Pancreas (tissue), 10 donors: ENCODE data around the gene NOS1AP. TPM values are rescaled to one million over a fixed set of nuclear protein-coding genes. Genes with fewer than 3 reads are reported as not detected.

Source experiments
- ATAC-seq, 4 donors: fragments of 200-7000 bp; cut with Tn5 transposase; one replicate each; pipeline versions ENCODE4 v1.8.0 to v1.9.1; 2020; ENCODE audit warnings: mild to moderate bottlenecking in 4 of 4, moderate library complexity in 4 of 4
- DNase-seq, 6 donors: peaks; one replicate each; pipeline ENCODE4 v3.0.0-alpha.2; 2020
- FAIRE-seq: peaks from 2 replicates; lab custom pipeline; 2012; peaks lifted over from hg19 to GRCh38; lab: Jason Lieb, UNC
- H3K27ac ChIP-seq, 4 donors: fragments of 200-600 bp; sonication (generic); 1 replicate in 3 of 4; 2 replicates in 1 of 4; pipeline versions ENCODE4 v1.5.0 to v1.8.0; 2020
- H3K27me3 ChIP-seq, 4 donors: fragments of 200-600 bp; one replicate each; pipeline ENCODE4 v1.8.0; 2021
- H3K36me3 ChIP-seq, 3 donors: fragments of 200-600 bp; sonication (generic) in 1 of 3; one replicate each; pipeline versions ENCODE4 v1.5.0 to v1.8.0; 2020 to 2021
- H3K4me1 ChIP-seq, 3 donors: fragments of 200-600 bp; one replicate each; pipeline ENCODE4 v1.8.0; 2021
- H3K4me3 ChIP-seq, 4 donors: fragments of 200-600 bp; sonication (generic) in 2 of 4; one replicate each; pipeline versions ENCODE4 v1.5.0 to v1.8.0; 2020 to 2021
- H3K9me3 ChIP-seq, 4 donors: fragments of 200-600 bp; one replicate each; pipeline ENCODE4 v1.8.0; 2021
- WGBS, 2 donors: extraction: QIAGEN DNeasy Blood & Tissue Kit; methylation state at CpG; one replicate each; pipeline ENCODE4 v1.1.7; 2013; 5-methylcytosine and 5-hydroxymethylcytosine counted together
- intact Hi-C, 3 donors: fragments of 100-400 bp; cut with DNase I; formaldehyde crosslinking; loops; one replicate each; pipeline versions ENCODE4 v1.11.1 to v1.14.2; 2022
- polyA plus RNA-seq, 2 donors: library from polyadenylated mRNA; stranded (reverse); fragments of 200-250 nt; gene quantifications; one replicate each; pipeline ENCODE4 v1.2.3, GENCODE V29; 2013
- total RNA-seq, 6 donors: library from RNA; stranded (reverse); fragmentation: NEBNext Ultra II Directional in 4 of 6; extraction: Animal tissue kit (Norgen Biotek cat#: 25700) in 4 of 6; gene quantifications; one replicate each; pipeline versions ENCODE4 v1.2.1 to v1.2.4, GENCODE V29; 2021 to 2023
- TF ChIP-seq, protein P1 (sequence below), 4 donors: fragments of 200-600 bp; sonication (generic) in 3 of 4; IDR thresholded peaks; one replicate each; pipeline versions ENCODE4 v1.5.0 to v1.8.0; 2021; ENCODE audit warnings: antibody characterized with exemption in 4 of 4
- donor health status: healthy with polysubstance abuse.
- donor health status: DM: no; HTN: no; CAD: no; lungs with moderate emphysema.
- donor health status: DM: no; HTN: no; CAD: no.
- donor health status: control.
- donor health status: control.
- donor health status: Bipolar disorder and iron deficiency.
- donor health status: DM: yes; HTN: yes; CAD: no.
- donor health status: DM: no; HTN: no; CAD: no.
- donor health status: DM: no; HTN: no; CAD: no.
- donor health status: DM: yes; HTN: yes; CAD: no.

Gene NOS1AP
- total and polyA plus RNA-seq, 8 donors, result 0.40 to 2.8 (median 1.7) TPM

DNA sequence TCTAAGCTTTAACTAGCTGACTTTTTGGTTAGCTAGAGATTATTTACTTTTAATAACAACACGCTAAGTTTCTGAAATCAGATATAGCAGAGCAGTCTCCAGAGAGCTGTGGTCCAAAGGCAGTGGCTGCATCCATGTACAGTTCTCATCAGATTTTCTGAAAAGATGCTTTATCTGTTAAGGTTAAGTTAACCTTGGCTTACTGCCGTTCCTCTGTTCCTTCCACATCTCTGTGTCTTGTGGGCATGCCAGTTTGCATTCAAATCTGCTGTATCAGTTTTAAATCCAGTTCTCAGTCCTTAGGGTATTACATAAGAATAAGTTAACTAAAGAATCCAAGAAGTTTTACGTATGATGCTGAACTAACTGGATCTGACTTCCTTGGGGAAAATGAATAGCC is 260.3 kb downstream of the NOS1AP start:
- no peaks in the 10 kb centered on the region for H3K36me3 ChIP-seq
- H3K4me1 ChIP-seq, result no peaks in the 10 kb centered on the region
- DNase-seq (no peak), ATAC-seq (no peak), FAIRE-seq (no peak)
- intact Hi-C loops, result no loop called here
- no peak overlapping the region for H3K27ac ChIP-seq
- H3K27me3 ChIP-seq, result no peaks in the 10 kb centered on the region
- no peaks in the 10 kb centered on the region for H3K9me3 ChIP-seq
- TF ChIP-seq, protein P1, sequence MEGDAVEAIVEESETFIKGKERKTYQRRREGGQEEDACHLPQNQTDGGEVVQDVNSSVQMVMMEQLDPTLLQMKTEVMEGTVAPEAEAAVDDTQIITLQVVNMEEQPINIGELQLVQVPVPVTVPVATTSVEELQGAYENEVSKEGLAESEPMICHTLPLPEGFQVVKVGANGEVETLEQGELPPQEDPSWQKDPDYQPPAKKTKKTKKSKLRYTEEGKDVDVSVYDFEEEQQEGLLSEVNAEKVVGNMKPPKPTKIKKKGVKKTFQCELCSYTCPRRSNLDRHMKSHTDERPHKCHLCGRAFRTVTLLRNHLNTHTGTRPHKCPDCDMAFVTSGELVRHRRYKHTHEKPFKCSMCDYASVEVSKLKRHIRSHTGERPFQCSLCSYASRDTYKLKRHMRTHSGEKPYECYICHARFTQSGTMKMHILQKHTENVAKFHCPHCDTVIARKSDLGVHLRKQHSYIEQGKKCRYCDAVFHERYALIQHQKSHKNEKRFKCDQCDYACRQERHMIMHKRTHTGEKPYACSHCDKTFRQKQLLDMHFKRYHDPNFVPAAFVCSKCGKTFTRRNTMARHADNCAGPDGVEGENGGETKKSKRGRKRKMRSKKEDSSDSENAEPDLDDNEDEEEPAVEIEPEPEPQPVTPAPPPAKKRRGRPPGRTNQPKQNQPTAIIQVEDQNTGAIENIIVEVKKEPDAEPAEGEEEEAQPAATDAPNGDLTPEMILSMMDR (IDR thresholded peaks at IDR 0.05), result no peak
- 59 to 61% methylated on average over 3 of the region's 3 CpGs for WGBS, 2 donors
- no peak overlapping the region for H3K4me3 ChIP-seq

DNA sequence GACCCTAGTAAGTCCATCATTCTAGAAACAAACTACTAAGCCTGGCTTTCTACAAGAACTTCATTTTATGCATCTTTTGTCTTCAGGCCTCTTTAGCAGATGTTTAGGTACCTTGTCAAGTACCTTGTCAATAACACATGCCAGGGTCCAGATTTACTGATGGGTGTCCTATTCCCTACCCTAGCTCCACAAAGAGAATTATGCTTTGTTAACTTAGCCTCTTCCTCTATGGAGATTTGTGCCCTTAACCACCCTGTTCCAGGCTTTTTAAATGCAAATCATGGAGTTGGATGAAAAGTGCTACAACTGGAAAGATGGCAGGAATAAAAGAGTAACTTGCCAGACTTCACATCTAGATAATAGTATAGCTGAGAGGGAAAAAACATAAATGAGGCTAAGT is 264.5 kb downstream of the NOS1AP start:
- Histone ChIP-seq H3K27me3 (no peaks in the 10 kb centered on the region), H3K27ac (no peak overlapping the region), H3K4me1 (no peaks in the 10 kb centered on the region), H3K9me3 (no peaks in the 10 kb centered on the region), H3K4me3 (no peak overlapping the region), H3K36me3 (no peaks in the 10 kb centered on the region)
- intact Hi-C loops, result no loop called here
- DNase-seq, result no peak
- FAIRE-seq, result no peak
- ATAC-seq, result no peak
- TF ChIP-seq, protein P1 (IDR thresholded peaks at IDR 0.05), result no peak

DNA sequence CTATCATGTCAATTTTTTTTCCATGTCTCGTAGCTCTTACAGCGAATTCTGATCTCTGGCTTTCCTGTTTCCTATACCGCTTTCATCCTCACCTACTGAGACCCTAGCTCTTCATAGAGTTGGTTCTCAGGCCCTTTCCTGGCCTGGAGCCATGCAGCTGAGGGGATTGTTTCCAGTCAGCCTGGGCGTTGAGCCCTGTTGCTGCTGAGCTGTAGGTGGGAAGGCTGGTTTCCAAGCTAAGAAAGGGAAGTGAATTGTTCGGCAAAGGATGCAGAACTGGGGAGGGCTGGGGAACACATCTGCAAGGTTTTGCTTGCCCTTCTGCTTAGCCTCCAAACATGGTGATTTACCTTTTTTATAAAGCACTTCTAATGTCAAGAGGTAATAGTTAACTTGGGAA is 265.6 kb downstream of the NOS1AP start:
- FAIRE-seq (no peak), DNase-seq (no peak), ATAC-seq (no peak)
- TF ChIP-seq, protein P1 (IDR thresholded peaks at IDR 0.05), result no peak
- Histone ChIP-seq H3K27me3 (no peaks in the 10 kb centered on the region), H3K27ac (no peak overlapping the region), H3K4me3 (no peak overlapping the region), H3K36me3 (no peaks in the 10 kb centered on the region), H3K4me1 (no peaks in the 10 kb centered on the region), H3K9me3 (no peaks in the 10 kb centered on the region)
- intact Hi-C loops, result no loop called here
- 86 to 89% methylated on average over 5 of the region's 5 CpGs for WGBS, 2 donors

DNA sequence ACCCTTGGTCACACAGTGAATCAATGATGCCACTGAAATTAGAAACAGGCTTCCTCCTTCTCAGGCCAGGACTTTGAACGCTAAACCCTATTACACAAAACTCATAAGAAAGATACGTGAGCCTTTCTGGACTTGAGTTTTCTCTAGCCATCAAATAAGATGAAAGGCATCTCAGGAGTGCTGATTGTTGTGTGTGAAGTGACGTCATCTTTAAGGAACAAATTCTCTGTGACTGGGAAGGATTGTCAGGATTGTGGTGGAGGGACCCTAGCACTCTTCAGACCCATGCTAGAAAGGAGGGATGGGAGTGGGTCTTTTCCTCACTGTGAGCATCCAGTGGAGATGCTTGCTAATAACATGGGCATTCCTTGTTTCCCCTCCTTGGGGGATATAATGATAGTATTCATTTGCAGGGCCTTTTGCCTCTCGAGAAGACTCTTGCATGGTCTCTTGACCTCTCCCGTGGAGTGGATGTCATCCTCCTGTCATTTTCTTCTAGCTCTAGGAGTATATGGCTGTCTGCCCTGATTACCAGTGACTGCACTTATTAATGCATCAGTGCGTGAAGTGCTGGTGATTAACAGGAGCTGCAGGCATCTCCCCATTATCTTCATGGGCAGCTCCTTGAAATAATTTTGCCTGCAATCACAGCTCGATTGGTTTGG is 267.3 kb downstream of the NOS1AP start:
- no peak for ATAC-seq
- 78 to 84% methylated on average over 7 of the region's 7 CpGs for WGBS, 2 donors
- FAIRE-seq, result no peak

DNA sequence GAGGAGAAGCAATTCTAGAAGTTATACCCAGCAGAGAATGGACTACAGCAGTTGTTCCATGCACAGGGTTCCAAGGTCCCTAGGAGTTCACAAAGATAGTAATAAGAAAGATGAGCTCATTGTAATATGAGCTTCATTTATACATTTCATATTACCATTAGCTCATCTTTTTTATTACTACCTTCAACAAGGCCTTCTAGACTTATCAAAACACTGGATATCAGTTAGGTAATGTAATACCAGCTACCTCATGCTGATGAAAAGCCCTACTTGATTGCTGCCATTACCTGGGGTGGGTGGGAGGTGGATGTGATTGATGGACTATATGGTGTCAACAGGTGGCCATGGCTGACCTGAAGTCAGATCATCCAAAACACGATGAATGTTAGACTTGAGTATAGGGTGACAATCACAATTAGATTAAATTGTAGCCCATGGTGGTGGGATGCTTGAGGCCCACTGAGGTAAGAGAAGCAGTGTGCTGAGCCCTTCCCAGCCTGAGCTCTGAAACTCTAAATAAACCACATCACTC is 273.0 kb downstream of the NOS1AP start:
- no peaks in the 10 kb centered on the region for H3K9me3 ChIP-seq
- 88% methylated on average over 1 of the region's 1 CpG for WGBS, 2 donors
- H3K36me3 ChIP-seq, result no peaks in the 10 kb centered on the region
- ATAC-seq (no peak), DNase-seq (no peak), FAIRE-seq (no peak)
- no peak overlapping the region for H3K27ac ChIP-seq
- H3K27me3 ChIP-seq, result no peaks in the 10 kb centered on the region
- intact Hi-C loops, result no loop called here
- TF ChIP-seq, protein P1 (IDR thresholded peaks at IDR 0.05), result no peak
- peaks cover 0 to 3% (median 0%) of the 10 kb centered on the region in 3 donors for H3K4me1 ChIP-seq
- H3K4me3 ChIP-seq, result no peak overlapping the region

More for the DNA sequence above, 267.3 kb downstream of the NOS1AP start:
- intact Hi-C loops, result no loop called here
- TF ChIP-seq, protein P1 (IDR thresholded peaks at IDR 0.05), result no peak
- no peaks in the 10 kb centered on the region for H3K9me3 ChIP-seq
- no peaks in the 10 kb centered on the region for H3K36me3 ChIP-seq
- no peak overlapping the region for H3K4me3 ChIP-seq
- H3K27ac ChIP-seq, result no peak overlapping the region
- H3K27me3 ChIP-seq, result no peaks in the 10 kb centered on the region
- no peak for DNase-seq
- H3K4me1 ChIP-seq, result no peaks in the 10 kb centered on the region
